ENCODE measurements around the gene TCF4. TPM values are rescaled to one million over a fixed set of nuclear protein-coding genes. Genes with fewer than 3 reads are reported as not detected.

TCF4 gene
- total and polyA plus RNA-seq, 4 donors, result 14.3 to 356 (median 73.0) TPM

DNA sequence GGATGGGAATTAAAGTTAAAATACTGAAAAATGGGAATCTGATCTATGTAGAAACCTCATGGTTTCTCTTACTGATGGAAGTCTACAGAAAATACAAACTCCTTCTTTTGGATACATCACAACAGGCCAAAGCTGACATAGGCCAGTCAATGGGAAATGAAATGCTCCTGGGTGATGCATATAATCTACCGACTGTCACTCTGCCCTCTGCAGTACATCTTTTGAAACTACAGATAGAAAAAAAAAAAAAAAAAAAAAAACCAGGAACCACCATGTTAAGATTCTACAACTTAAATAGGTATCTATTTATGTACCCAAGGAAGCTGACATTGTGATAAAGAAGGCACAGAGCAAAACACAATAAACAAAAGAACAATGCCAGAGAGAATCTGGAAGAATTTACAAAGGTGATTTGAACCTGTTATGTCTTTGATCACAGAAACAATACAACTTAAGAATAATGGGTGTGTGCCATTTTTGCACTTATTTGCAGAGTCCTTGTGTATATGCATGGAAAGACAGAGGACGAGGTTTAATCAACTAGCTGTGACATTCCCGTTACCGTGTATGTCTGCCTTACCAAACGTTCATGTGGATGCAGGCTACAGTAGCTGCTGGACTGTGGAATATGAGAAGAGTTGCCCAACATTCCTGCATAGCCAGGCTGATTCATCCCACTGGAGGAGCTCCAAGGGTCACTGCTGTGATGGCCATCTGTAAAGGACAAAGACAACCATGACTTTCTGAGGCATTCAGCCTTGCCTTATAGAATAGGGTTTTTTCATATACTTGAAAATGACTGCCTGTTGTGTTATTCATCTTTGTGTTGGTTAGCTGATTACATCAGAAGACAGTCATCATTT is 312.7 kb downstream of the TCF4 start:
- Histone ChIP-seq H3K4me1 (ENCODE audit: control insufficient read depth in 5 of 5, insufficient read depth in 5 of 5, low read length in 5 of 5) (no peaks in the 10 kb centered on the region), H3K9ac (ENCODE audit: insufficient read depth in 1 of 2, low read length in 2 of 2) (no peak overlapping the region), H3K4me3 (no peak overlapping the region), H3K27ac (ENCODE audit: low read depth in 1 of 2, low read length in 1 of 2) (no peak overlapping the region), H3K36me3 (ENCODE audit: control insufficient read depth in 4 of 4, insufficient read depth in 4 of 4, low read length in 4 of 4) (peaks cover 0 to 40% (median 30%) of the 10 kb centered on the region in 4 donors), H3K9me3 (ENCODE audit: control insufficient read depth in 4 of 4, insufficient read depth in 3 of 4, low read length in 3 of 4) (no peaks in the 10 kb centered on the region), H3K27me3 (ENCODE audit: control insufficient read depth in 3 of 3, insufficient read depth in 3 of 3, low read length in 2 of 3) (no peaks in the 10 kb centered on the region)
- ATAC-seq (ENCODE audit: insufficient read depth, low FRiP score) (peak; percentile 19), DNase-seq (no peak)
- TF ChIP-seq, protein P1, sequence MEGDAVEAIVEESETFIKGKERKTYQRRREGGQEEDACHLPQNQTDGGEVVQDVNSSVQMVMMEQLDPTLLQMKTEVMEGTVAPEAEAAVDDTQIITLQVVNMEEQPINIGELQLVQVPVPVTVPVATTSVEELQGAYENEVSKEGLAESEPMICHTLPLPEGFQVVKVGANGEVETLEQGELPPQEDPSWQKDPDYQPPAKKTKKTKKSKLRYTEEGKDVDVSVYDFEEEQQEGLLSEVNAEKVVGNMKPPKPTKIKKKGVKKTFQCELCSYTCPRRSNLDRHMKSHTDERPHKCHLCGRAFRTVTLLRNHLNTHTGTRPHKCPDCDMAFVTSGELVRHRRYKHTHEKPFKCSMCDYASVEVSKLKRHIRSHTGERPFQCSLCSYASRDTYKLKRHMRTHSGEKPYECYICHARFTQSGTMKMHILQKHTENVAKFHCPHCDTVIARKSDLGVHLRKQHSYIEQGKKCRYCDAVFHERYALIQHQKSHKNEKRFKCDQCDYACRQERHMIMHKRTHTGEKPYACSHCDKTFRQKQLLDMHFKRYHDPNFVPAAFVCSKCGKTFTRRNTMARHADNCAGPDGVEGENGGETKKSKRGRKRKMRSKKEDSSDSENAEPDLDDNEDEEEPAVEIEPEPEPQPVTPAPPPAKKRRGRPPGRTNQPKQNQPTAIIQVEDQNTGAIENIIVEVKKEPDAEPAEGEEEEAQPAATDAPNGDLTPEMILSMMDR (IDR thresholded peaks at IDR 0.05; ENCODE audit: control extremely low read depth, extremely low read depth), result no peak
- 65 to 71% methylated on average over 5 of the region's 5 CpGs for WGBS, 2 donors

DNA sequence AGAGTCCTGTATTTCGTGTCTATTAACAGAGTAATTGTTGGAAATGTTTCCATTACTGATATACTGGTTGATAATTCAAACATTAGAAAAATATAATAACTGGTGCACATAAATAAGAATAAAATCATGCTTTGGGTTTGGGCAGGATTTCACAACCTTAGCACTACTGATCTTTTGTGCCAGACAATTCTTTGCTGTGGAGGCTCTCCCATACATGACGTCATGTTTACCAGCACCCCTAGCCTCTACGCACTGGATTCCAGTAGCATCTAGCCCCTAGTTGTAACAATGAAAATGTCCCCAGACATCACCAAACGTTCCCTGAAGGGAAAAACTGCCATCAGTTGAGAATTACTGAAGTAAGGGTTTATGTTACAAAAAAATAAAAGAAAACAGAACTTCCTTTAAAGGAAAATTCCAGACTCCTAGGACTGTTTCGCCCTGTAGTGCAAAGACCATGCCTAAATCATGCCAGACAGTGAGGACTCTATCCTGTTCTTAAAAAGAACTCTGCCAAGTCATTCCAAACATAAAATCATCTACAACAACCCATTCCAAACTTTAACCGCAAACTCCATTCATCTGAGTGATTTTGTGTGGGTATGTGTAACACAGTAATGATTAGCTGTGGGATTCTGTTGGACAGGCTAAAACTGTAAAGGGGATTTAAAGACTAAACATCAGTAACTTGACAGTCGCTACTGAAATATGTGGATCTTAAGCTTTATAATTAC is 315.3 kb downstream of the TCF4 start:
- Histone ChIP-seq H3K27me3 (ENCODE audit: control insufficient read depth in 3 of 3, insufficient read depth in 3 of 3, low read length in 2 of 3) (no peaks in the 10 kb centered on the region), H3K4me1 (ENCODE audit: control insufficient read depth in 5 of 5, insufficient read depth in 5 of 5, low read length in 5 of 5) (peaks cover 0 to 7% (median 0%) of the 10 kb centered on the region in 5 donors), H3K27ac (ENCODE audit: low read depth in 1 of 2, low read length in 1 of 2) (no peak overlapping the region), H3K9me3 (ENCODE audit: control insufficient read depth in 4 of 4, insufficient read depth in 3 of 4, low read length in 3 of 4) (peaks cover 0 to 2% (median 0%) of the 10 kb centered on the region in 4 donors), H3K4me3 (no peak overlapping the region), H3K9ac (ENCODE audit: insufficient read depth in 1 of 2, low read length in 2 of 2) (no peak overlapping the region), H3K36me3 (ENCODE audit: control insufficient read depth in 4 of 4, insufficient read depth in 4 of 4, low read length in 4 of 4) (peaks cover 0 to 43% (median 39%) of the 10 kb centered on the region in 4 donors)
- TF ChIP-seq, protein P1 (IDR thresholded peaks at IDR 0.05; ENCODE audit: control extremely low read depth, extremely low read depth), result no peak
- 80 to 88% methylated on average over 7 of the region's 7 CpGs for WGBS, 2 donors
- ATAC-seq (ENCODE audit: insufficient read depth, low FRiP score) (peak; percentile 8), DNase-seq (peak in 1 of 3 donors; percentile 19)

DNA sequence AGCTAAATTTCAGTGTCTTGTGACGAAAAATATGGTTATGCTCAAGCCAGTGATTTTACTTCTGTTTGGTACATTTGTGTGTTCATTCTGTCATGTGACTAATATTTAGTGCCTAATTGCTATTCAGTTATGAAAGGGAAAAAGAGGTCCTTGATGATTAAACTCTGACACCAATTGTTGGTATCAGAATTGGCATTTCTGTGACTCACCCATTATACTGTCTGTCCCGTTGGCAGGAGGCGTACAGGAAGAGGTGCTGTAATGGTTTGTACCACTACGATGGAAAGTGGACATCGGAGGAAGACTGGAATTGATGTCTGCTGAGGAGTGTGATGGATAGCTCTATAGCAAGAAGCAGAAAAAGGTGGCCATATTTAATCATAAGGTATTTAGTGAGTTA is 318.4 kb downstream of the TCF4 start:
- 81 to 86% methylated on average over 5 of the region's 5 CpGs for whole genome bisulfite sequencing, 2 donors

More for the DNA sequence above, 318.4 kb downstream of the TCF4 start:
- Histone ChIP-seq H3K27me3 (ENCODE audit: control insufficient read depth in 3 of 3, insufficient read depth in 3 of 3, low read length in 2 of 3) (no peaks in the 10 kb centered on the region), H3K9ac (ENCODE audit: insufficient read depth in 1 of 2, low read length in 2 of 2) (no peak overlapping the region), H3K36me3 (ENCODE audit: control insufficient read depth in 4 of 4, insufficient read depth in 4 of 4, low read length in 4 of 4) (peaks cover 4 to 57% (median 39%) of the 10 kb centered on the region in 4 donors), H3K4me3 (no peak overlapping the region), H3K9me3 (ENCODE audit: control insufficient read depth in 4 of 4, insufficient read depth in 3 of 4, low read length in 3 of 4) (peaks cover 0 to 3% (median 0%) of the 10 kb centered on the region in 4 donors), H3K27ac (ENCODE audit: low read depth in 1 of 2, low read length in 1 of 2) (no peak overlapping the region), H3K4me1 (ENCODE audit: control insufficient read depth in 5 of 5, insufficient read depth in 5 of 5, low read length in 5 of 5) (peaks cover 0 to 15% (median 6%) of the 10 kb centered on the region in 5 donors)
- DNase-seq (no peak), ATAC-seq (ENCODE audit: insufficient read depth, low FRiP score) (no peak)
- TF ChIP-seq, protein P1 (IDR thresholded peaks at IDR 0.05; ENCODE audit: control extremely low read depth, extremely low read depth), result no peak

All from lung (tissue), 12 donors.